ENCODE results near the gene ROR1. TPM values are rescaled to one million over a fixed set of nuclear protein-coding genes. Genes with fewer than 3 reads are reported as not detected.

Gene ROR1
- total RNA-seq, 2 experiments from 2014 or later: not detected

GRCh38 chr1:63833363-63834119 lies 59.7 kb downstream of the ROR1 start:
- Mint-ChIP-seq H3K27ac (no peak overlapping the region), H3K27me3 (ENCODE audit: low read depth) (peaks cover 2% of the 10 kb centered on the region), H3K4me3 (no peak overlapping the region), H3K4me1 (ENCODE audit: low read depth) (no peaks in the 10 kb centered on the region), H3K36me3 (ENCODE audit: low read depth) (no peaks in the 10 kb centered on the region), H3K9me3 (ENCODE audit: insufficient read depth) (no peaks in the 10 kb centered on the region)
- POLR2A ChIA-PET: no interaction called here
- CTCF ChIA-PET: no interaction called here
- no peak for DNase-seq
- ATAC-seq: no peak

- Mint-ChIP-seq H3K4me3 (no peak overlapping the region), H3K4me1 (ENCODE audit: low read depth) (no peaks in the 10 kb centered on the region), H3K9me3 (ENCODE audit: insufficient read depth) (no peaks in the 10 kb centered on the region), H3K36me3 (ENCODE audit: low read depth) (no peaks in the 10 kb centered on the region), H3K27ac (no peak overlapping the region), H3K27me3 (ENCODE audit: low read depth) (no peaks in the 10 kb centered on the region)
- CTCF ChIA-PET: no interaction called here
- POLR2A ChIA-PET: no interaction called here
- ATAC-seq (no peak), DNase-seq (no peak)
Measured at GRCh38 chr1:63835128-63835527, 61.3 kb downstream of the ROR1 start.

DNA sequence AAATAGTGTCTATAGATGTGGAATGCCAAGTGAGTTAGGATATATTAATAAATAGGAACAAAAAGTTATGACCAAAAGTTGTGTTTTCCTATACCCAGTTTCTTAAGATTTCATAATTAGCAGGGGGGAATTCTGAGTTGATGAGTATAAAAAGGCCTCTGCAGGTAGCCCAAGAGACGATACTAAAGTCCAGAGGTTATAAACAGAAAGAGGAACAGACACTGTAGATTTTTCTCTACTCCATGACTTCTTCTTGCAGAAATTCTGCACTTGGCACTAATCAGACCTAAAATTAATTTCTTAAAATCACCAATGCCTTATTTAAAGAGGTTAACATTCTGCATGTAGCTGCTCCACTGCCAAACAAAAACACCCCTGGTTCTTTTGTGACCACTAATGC lies 62.6 kb downstream of the ROR1 start:
- Mint-ChIP-seq H3K4me3 (no peak overlapping the region), H3K4me1 (ENCODE audit: low read depth) (no peaks in the 10 kb centered on the region)
- CTCF ChIA-PET: no interaction called here

DNA sequence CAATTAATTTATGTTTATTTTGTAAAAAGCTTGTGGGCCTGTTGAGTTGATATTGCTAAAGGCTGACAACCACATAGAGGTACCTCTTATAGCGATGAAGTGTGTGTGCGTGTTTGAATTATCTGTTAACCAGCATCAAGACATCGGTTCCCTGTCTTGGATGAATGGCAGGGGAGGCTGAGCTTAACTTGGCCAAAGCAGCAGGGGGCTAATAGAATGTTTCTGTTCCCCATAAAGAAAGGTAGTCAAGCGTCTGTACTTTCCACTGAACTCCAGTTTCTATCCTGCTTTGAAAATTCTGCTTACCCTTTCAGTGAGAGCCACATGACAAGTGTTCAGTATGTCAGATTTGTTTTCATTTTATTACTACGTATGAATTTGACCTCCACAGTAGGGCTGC lies 63.0 kb downstream of the ROR1 start:
- Mint-ChIP-seq H3K36me3 (ENCODE audit: low read depth) (no peaks in the 10 kb centered on the region), H3K27me3 (ENCODE audit: low read depth) (peaks cover 2% of the 10 kb centered on the region), H3K4me1 (ENCODE audit: low read depth) (no peaks in the 10 kb centered on the region), H3K27ac (no peak overlapping the region), H3K9me3 (ENCODE audit: insufficient read depth) (no peaks in the 10 kb centered on the region), H3K4me3 (no peak overlapping the region)
- ATAC-seq (no peak), DNase-seq (no peak)
- CTCF ChIA-PET: no interaction called here
- POLR2A ChIA-PET: no interaction called here

More for the DNA sequence above, 62.6 kb downstream of the ROR1 start:
- ATAC-seq: no peak
- DNase-seq: no peak
- no peaks in the 10 kb centered on the region for H3K9me3 Mint-ChIP-seq (ENCODE audit: insufficient read depth)
- POLR2A ChIA-PET: no interaction called here
- no peaks in the 10 kb centered on the region for H3K27me3 Mint-ChIP-seq (ENCODE audit: low read depth)
- no peak overlapping the region for H3K27ac Mint-ChIP-seq
- H3K36me3 Mint-ChIP-seq (ENCODE audit: low read depth): no peaks in the 10 kb centered on the region

DNA sequence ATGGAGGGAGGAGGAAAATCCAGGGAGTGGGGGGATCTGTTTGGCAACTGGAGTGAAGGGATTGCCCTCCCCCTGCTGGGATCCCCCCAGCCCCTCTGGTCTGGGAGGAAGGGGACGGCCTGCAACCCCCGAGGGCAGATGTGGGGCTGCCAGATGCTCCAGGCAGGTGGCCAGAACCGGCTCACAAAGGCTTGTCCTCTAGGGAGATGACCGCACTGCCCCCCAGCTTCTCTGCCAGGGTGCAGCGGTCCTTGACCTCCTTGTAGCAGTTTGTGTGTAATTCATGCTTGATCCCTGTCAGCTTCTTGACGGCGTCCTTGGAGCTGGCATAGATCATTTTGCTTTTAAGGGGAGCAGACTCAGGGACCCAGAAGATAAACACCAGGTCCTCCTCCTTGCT lies 69.2 kb downstream of the ROR1 start:
- no peak overlapping the region for H3K27ac Mint-ChIP-seq
- ChIA-PET CTCF (no interaction called here), POLR2A (no interaction called here)
- no peaks in the 10 kb centered on the region for H3K36me3 Mint-ChIP-seq (ENCODE audit: low read depth)
- ATAC-seq: no peak
- no peak overlapping the region for H3K4me3 Mint-ChIP-seq
- peaks cover 14% of the 10 kb centered on the region for H3K27me3 Mint-ChIP-seq (ENCODE audit: low read depth)
- H3K9me3 Mint-ChIP-seq (ENCODE audit: insufficient read depth): no peaks in the 10 kb centered on the region
- no peak for DNase-seq
- no peaks in the 10 kb centered on the region for H3K4me1 Mint-ChIP-seq (ENCODE audit: low read depth)

GRCh38 chr1:63843884-63844283 lies 70.1 kb downstream of the ROR1 start:
- Mint-ChIP-seq H3K36me3 (ENCODE audit: low read depth) (no peaks in the 10 kb centered on the region), H3K27me3 (ENCODE audit: low read depth) (peaks cover 14% of the 10 kb centered on the region), H3K4me1 (ENCODE audit: low read depth) (no peaks in the 10 kb centered on the region), H3K27ac (no peak overlapping the region), H3K9me3 (ENCODE audit: insufficient read depth) (no peaks in the 10 kb centered on the region), H3K4me3 (no peak overlapping the region)
- ATAC-seq: no peak
- ChIA-PET POLR2A (interaction anchor here (0.6 kb wide), 1 partner anchor 23 kb away, joined by 3 read pairs; no protein-coding TSS in a partner anchor), CTCF (interaction anchor here (0.7 kb wide), 1 partner anchor 11 kb away, joined by 3 read pairs; no protein-coding TSS in a partner anchor)
- no peak for DNase-seq

- Mint-ChIP-seq H3K36me3 (ENCODE audit: low read depth) (no peaks in the 10 kb centered on the region), H3K9me3 (ENCODE audit: insufficient read depth) (no peaks in the 10 kb centered on the region), H3K4me1 (ENCODE audit: low read depth) (no peaks in the 10 kb centered on the region), H3K27me3 (ENCODE audit: low read depth) (peaks cover 14% of the 10 kb centered on the region), H3K4me3 (no peak overlapping the region), H3K27ac (no peak overlapping the region)
- POLR2A ChIA-PET: no interaction called here
- DNase-seq: no peak
- CTCF ChIA-PET: no interaction called here
- no peak for ATAC-seq
Measured at GRCh38 chr1:63845346-63845745, 71.5 kb downstream of the ROR1 start.

DNA sequence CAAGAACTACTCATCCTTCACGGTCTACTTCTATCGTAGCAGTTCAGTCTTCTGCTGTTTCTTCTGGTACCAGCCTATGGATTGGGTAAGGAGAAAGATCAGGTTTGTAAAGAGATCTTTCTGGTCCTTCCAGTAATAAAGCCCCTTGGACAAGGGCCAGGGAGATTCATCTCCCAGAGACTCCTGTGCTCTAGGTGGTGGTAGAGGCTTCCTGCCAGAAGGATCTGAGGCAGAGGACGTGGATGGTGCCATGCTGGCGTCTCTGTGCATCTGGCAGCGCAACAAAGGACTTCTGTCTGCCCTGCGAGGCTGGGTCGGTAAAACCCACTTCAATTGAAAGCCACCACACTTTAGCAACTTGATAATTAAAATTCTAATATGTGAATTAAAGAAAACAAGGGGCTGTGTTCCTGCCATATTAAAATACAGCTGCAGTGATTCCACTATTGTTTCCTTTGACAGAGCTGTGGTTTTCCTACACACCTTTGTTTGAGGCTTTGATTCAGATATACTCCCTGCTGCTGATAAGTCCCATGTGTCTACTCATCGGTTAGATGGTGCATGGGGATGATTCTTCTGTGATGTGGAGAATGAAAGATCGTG lies 73.6 kb downstream of the ROR1 start:
- peaks cover 8% of the 10 kb centered on the region for H3K27me3 Mint-ChIP-seq (ENCODE audit: low read depth)
- no peak for ATAC-seq
- no peaks in the 10 kb centered on the region for H3K9me3 Mint-ChIP-seq (ENCODE audit: insufficient read depth)
- no peaks in the 10 kb centered on the region for H3K36me3 Mint-ChIP-seq (ENCODE audit: low read depth)
- ChIA-PET CTCF (no interaction called here), POLR2A (no interaction called here)
- H3K4me3 Mint-ChIP-seq: no peak overlapping the region
- DNase-seq: no peak
- no peaks in the 10 kb centered on the region for H3K4me1 Mint-ChIP-seq (ENCODE audit: low read depth)
- no peak overlapping the region for H3K27ac Mint-ChIP-seq

DNA sequence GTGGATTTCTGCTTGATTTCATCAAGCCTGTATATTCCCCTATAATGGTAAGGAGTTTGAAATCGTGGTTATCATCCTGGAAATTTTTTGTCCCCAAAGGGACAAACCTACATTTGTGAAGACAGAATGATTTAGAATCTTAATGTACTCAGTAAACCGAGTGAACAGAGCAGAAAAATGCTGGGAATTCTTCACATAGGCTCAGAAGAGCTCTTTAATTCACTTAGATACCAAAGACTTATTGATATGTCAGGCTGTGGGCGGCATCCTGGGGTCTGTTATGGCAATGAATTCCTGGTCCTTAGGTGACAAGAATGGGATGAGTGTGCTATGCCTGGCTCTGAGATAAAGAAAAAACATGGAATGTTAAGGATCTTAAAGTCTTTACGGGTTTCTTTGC lies 74.9 kb downstream of the ROR1 start:
- no peak for DNase-seq
- Mint-ChIP-seq H3K27me3 (ENCODE audit: low read depth) (peaks cover 8% of the 10 kb centered on the region), H3K4me1 (ENCODE audit: low read depth) (no peaks in the 10 kb centered on the region), H3K27ac (no peak overlapping the region), H3K4me3 (no peak overlapping the region), H3K9me3 (ENCODE audit: insufficient read depth) (no peaks in the 10 kb centered on the region), H3K36me3 (ENCODE audit: low read depth) (no peaks in the 10 kb centered on the region)
- ChIA-PET POLR2A (no interaction called here), CTCF (no interaction called here)
- no peak for ATAC-seq

DNA sequence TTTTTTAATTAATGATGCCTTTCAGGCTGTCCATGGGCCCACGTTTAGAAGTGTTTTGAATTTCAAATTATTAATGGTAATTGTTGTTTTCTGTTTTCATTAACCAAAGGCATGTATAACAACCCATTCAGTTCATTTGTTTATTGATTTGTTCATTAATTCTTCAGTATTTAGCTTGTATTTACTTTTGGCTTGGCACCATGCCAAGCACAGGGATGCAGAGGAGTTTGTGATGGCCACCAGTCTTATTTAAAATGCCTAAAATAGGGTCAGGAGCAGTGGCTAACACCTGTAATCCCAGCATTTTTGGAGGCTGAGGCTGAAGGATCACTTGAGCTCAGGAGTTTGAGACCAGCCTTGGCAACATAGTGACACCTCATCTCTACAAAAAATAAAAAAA lies 75.3 kb downstream of the ROR1 start:
- H3K9me3 Mint-ChIP-seq (ENCODE audit: insufficient read depth): no peaks in the 10 kb centered on the region
- DNase-seq (no peak), ATAC-seq (no peak)
- H3K4me3 Mint-ChIP-seq: no peak overlapping the region
- ChIA-PET CTCF (no interaction called here), POLR2A (no interaction called here)
- no peaks in the 10 kb centered on the region for H3K36me3 Mint-ChIP-seq (ENCODE audit: low read depth)
- no peaks in the 10 kb centered on the region for H3K4me1 Mint-ChIP-seq (ENCODE audit: low read depth)
- H3K27me3 Mint-ChIP-seq (ENCODE audit: low read depth): peaks cover 8% of the 10 kb centered on the region
- no peak overlapping the region for H3K27ac Mint-ChIP-seq

DNA sequence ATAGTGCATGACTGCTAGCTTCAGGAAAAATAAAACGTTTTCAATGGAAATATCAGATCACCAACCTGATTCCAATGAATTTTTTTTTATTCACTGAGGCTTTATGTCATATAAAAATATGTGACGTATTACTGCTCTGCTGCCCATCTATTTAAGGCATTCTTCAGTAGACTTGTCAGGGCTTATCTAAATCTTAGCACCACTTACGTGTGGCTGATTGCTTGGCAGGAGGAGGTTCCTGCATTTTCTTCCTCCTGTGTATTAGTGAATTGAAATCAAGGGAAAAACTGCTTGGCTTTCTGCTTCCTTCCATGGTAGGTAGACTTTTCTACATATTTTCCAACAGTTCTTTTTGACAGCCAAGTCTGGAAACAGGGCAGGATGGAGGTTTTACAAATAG lies 80.3 kb downstream of the ROR1 start:
- POLR2A ChIA-PET: no interaction called here
- CTCF ChIA-PET: no interaction called here
- H3K27me3 Mint-ChIP-seq (ENCODE audit: low read depth): no peaks in the 10 kb centered on the region
- H3K9me3 Mint-ChIP-seq (ENCODE audit: insufficient read depth): no peaks in the 10 kb centered on the region
- ATAC-seq (no peak), DNase-seq (no peak)
- no peak overlapping the region for H3K4me3 Mint-ChIP-seq
- no peak overlapping the region for H3K27ac Mint-ChIP-seq
- H3K36me3 Mint-ChIP-seq (ENCODE audit: low read depth): no peaks in the 10 kb centered on the region
- H3K4me1 Mint-ChIP-seq (ENCODE audit: low read depth): no peaks in the 10 kb centered on the region

- Mint-ChIP-seq H3K27me3 (ENCODE audit: low read depth) (no peaks in the 10 kb centered on the region), H3K36me3 (ENCODE audit: low read depth) (no peaks in the 10 kb centered on the region), H3K9me3 (ENCODE audit: insufficient read depth) (no peaks in the 10 kb centered on the region), H3K4me3 (no peak overlapping the region), H3K4me1 (ENCODE audit: low read depth) (no peaks in the 10 kb centered on the region), H3K27ac (no peak overlapping the region)
- DNase-seq: no peak
- CTCF ChIA-PET: no interaction called here
- ATAC-seq: no peak
- POLR2A ChIA-PET: no interaction called here
Measured at GRCh38 chr1:63855942-63856341, 82.1 kb downstream of the ROR1 start.

DNA sequence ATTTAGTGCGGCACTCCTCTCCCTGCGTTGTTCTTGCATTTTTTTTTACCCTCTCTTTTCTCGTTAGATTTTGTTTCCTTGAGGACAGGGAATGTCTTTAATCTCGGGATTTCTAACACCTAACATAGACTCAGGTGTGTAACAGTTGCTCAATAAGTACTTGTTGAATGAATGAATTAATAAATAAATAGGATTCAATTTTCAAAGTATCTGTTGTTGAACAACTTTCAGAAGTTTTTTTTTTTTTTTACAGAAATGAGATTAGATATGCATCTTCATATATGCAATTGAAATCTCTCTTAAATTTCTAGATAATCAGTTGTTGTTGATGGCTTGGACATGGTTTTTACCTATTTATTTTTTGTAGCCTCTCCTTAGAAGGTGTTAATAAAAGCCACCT lies 83.1 kb downstream of the ROR1 start:
- H3K27ac Mint-ChIP-seq: no peak overlapping the region
- H3K4me1 Mint-ChIP-seq (ENCODE audit: low read depth): no peaks in the 10 kb centered on the region
- no peak for ATAC-seq
- ChIA-PET POLR2A (no interaction called here), CTCF (interaction anchor here (1.0 kb wide), 1 partner anchor 390 kb away, joined by 3 read pairs; no protein-coding TSS in a partner anchor)
- H3K4me3 Mint-ChIP-seq: no peak overlapping the region
- H3K27me3 Mint-ChIP-seq (ENCODE audit: low read depth): no peaks in the 10 kb centered on the region
- no peaks in the 10 kb centered on the region for H3K36me3 Mint-ChIP-seq (ENCODE audit: low read depth)
- H3K9me3 Mint-ChIP-seq (ENCODE audit: insufficient read depth): no peaks in the 10 kb centered on the region
- DNase-seq: no peak

All from activated CD8-positive, alpha-beta T cell treated with anti-CD3 and anti-CD28 coated beads, Interleukin-2, amount 10 ng/mL, durations not matched to agents 7 days and 5 days (primary cell).